ENCODE results near the gene KRTAP5-4. TPM values are rescaled to one million over a fixed set of nuclear protein-coding genes. Genes with fewer than 3 reads are reported as not detected.
"Not testable (repeated sequence)": the region's sequence is repeated elsewhere in the genome, so short reads cannot be mapped to it uniquely, and the experiment has no call there.

KRTAP5-4 gene
- total RNA-seq, 2 donors from 2014 or later = not detected

GRCh38 chr11:1668911-1669473 lies 47.1 kb upstream of the KRTAP5-4 start:
- H3K9me3 ChIP-seq = no peaks in the 10 kb centered on the region
- peaks cover 2% of the 10 kb centered on the region for H3K4me1 ChIP-seq
- TF ChIP-seq POLR2A (IDR thresholded peaks at IDR 0.05) (no peak), CTCF (IDR thresholded peaks at IDR 0.05) (no peak)
- intact Hi-C loops (cut with DNase I) = no loop called here
- 59 to 64% methylated on average over 11 to 13 of the region's 13 CpGs for WGBS, 2 donors
- H3K27me3 ChIP-seq = no peaks in the 10 kb centered on the region
- ATAC-seq (no peak), DNase-seq (no peak)
- H3K4me3 ChIP-seq = no peak overlapping the region
- H3K36me3 ChIP-seq (replicated peaks in 1 of 2; ENCODE audit: insufficient read depth in 1 of 2, low read depth in 2 of 2) = no peaks in the 10 kb centered on the region
- H3K27ac ChIP-seq = no peak overlapping the region

GRCh38 chr11:1667906-1668305 lies 46.0 kb upstream of the KRTAP5-4 start:
- Histone ChIP-seq H3K27ac (no peak overlapping the region), H3K4me3 (no peak overlapping the region), H3K27me3 (no peaks in the 10 kb centered on the region), H3K36me3 (replicated peaks in 1 of 2; ENCODE audit: insufficient read depth in 1 of 2, low read depth in 2 of 2) (no peaks in the 10 kb centered on the region), H3K9me3 (no peaks in the 10 kb centered on the region), H3K4me1 (no peaks in the 10 kb centered on the region)
- TF ChIP-seq CTCF (IDR thresholded peaks at IDR 0.05) (no peak), POLR2A (IDR thresholded peaks at IDR 0.05) (no peak)
- ATAC-seq (peak; percentile 9), DNase-seq (no peak)
- intact Hi-C loops (cut with DNase I) = no loop called here
- 37 to 56% methylated on average over 8 to 16 of the region's 16 CpGs for WGBS, 2 donors

GRCh38 chr11:1667121-1667850 lies 45.3 kb upstream of the KRTAP5-4 start:
- H3K27me3 ChIP-seq = no peaks in the 10 kb centered on the region
- intact Hi-C loops (cut with DNase I) = no loop called here
- no peak overlapping the region for H3K27ac ChIP-seq
- WGBS, 2 donors = 82 to 92% methylated on average over 5 to 23 of the region's 24 CpGs
- H3K4me1 ChIP-seq = no peaks in the 10 kb centered on the region
- no peaks in the 10 kb centered on the region for H3K36me3 ChIP-seq (replicated peaks in 1 of 2; ENCODE audit: insufficient read depth in 1 of 2, low read depth in 2 of 2)
- TF ChIP-seq CTCF (IDR thresholded peaks at IDR 0.05) = no peak
- no peak for TF ChIP-seq POLR2A (IDR thresholded peaks at IDR 0.05)
- H3K9me3 ChIP-seq = no peaks in the 10 kb centered on the region
- DNase-seq (no peak), ATAC-seq (no peak)
- no peak overlapping the region for H3K4me3 ChIP-seq

DNA sequence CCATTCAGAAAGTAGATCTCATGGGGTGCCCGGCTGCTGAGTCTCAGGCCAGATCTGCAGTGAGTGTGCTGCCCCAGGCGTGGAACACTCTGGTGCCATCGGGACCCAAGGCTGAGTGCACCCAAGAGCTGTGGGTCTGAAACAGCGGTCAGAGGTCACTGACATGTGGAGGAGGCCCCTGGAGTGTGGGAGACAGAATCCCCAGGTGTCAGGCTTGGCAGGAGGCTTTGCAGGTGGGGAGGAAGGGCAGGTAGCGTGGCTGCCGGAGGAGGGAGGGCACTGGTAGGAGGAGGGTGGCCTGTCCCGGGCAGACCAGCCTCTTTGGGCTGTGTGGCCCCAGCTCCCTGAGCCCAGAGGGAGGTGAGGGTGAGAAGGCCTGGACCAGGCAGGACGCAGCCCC lies 43.4 kb upstream of the KRTAP5-4 start:
- H3K4me3 ChIP-seq = no peak overlapping the region
- H3K27me3 ChIP-seq = no peaks in the 10 kb centered on the region
- H3K4me1 ChIP-seq = no peaks in the 10 kb centered on the region
- intact Hi-C loops (cut with DNase I) = no loop called here
- H3K9me3 ChIP-seq = no peaks in the 10 kb centered on the region
- 59 to 67% methylated on average over 6 of the region's 8 CpGs for WGBS, 2 donors
- no peak for DNase-seq
- H3K36me3 ChIP-seq (replicated peaks in 1 of 2; ENCODE audit: insufficient read depth in 1 of 2, low read depth in 2 of 2) = no peaks in the 10 kb centered on the region
- ATAC-seq = no peak
- TF ChIP-seq CTCF (IDR thresholded peaks at IDR 0.05) (no peak), POLR2A (IDR thresholded peaks at IDR 0.05) (no peak)
- H3K27ac ChIP-seq = no peak overlapping the region

DNA sequence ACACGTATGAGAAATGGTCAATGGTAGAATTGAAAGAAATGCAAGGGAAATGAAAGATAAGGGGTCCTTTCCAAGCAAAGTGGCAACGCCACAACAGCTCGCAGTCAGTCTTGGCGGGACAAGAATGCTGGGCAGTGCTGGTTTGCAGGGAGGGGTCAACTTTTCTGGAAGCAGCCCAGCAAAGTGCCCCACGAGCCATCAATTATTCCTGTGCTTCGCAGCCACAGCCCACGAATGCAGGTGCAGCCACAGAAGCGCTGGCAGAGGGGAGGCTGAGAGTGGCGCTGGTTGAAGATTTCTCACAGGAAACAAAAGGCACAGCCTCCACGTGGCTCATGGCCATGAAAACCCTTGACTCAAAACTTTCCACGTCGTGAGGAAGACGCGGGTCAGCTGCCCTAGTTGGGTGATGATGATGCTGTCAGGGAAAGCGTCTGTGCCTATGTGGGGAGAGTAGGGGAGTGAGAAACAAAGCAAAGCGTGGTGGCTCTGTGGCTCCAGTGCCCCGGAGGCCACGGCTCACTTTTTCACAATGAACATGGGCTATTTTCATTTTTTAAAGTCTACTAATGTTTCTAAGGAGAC lies 40.9 kb upstream of the KRTAP5-4 start:
- H3K27ac ChIP-seq; H3K27me3 ChIP-seq; DNase-seq; H3K36me3 ChIP-seq (replicated peaks in 1 of 2; ENCODE audit: insufficient read depth in 1 of 2, low read depth in 2 of 2); ATAC-seq; intact Hi-C loops (cut with DNase I); H3K4me1 ChIP-seq; H3K4me3 ChIP-seq; H3K9me3 ChIP-seq: not testable (repeated sequence)
- 55 to 63% methylated on average over 12 to 18 of the region's 18 CpGs for WGBS, 2 donors

- DNase-seq; H3K36me3 ChIP-seq (replicated peaks in 1 of 2; ENCODE audit: insufficient read depth in 1 of 2, low read depth in 2 of 2); H3K4me1 ChIP-seq; H3K27me3 ChIP-seq; intact Hi-C loops (cut with DNase I); H3K9me3 ChIP-seq; H3K27ac ChIP-seq; H3K4me3 ChIP-seq: not testable (repeated sequence)
- peak; percentile 24 for ATAC-seq
- 43 to 76% methylated on average over 6 to 12 of the region's 25 CpGs for WGBS, 2 donors
Measured at GRCh38 chr11:1661454-1662269, 39.7 kb upstream of the KRTAP5-4 start.
